Breast epithelium (tissue), 4 donors: ENCODE data around the gene KIF1A. TPM values are rescaled to one million over a fixed set of nuclear protein-coding genes. Genes with fewer than 3 reads are reported as not detected.
A peak's percentile ranks its signal among the peaks of the same experiment; 100 is the strongest.

ENCODE experiments used
- DNase-seq, 2 donors: peaks; one replicate each; pipeline ENCODE4 v3.0.0-alpha.2; 2019; ENCODE audit warnings: low spot score in 2 of 2
- H3K27ac ChIP-seq, 2 donors: fragments of 200-600 bp; sonication (generic) in 1 of 2; one replicate each; pipeline ENCODE4 v1.5.1; 2016 to 2019; ENCODE audit warnings: mild to moderate bottlenecking in 1 of 2
- H3K27me3 ChIP-seq, 2 donors: fragments of 200-600 bp; sonication (generic) in 1 of 2; one replicate each; pipeline versions ENCODE4 v1.5.1 to v1.6.0; 2017 to 2019; ENCODE audit warnings: control low read depth in 1 of 2, mild to moderate bottlenecking in 1 of 2
- H3K36me3 ChIP-seq: fragments of 200-600 bp; one replicate; pipeline ENCODE4 v1.5.1; 2019
- H3K4me1 ChIP-seq, 2 donors: fragments of 200-600 bp; sonication (generic); one replicate each; pipeline ENCODE4 v1.5.1; 2016 to 2019; ENCODE audit warnings: control low read depth in 1 of 2
- H3K4me3 ChIP-seq, 3 donors: fragments of 200-600 bp; sonication (generic); 1 replicate in 2 of 3; 2 replicates in 1 of 3; pipeline ENCODE4 v1.5.1; 2016 to 2019; ENCODE audit warnings: mild to moderate bottlenecking in 3 of 3, moderate library complexity in 2 of 3
- H3K9me3 ChIP-seq, 2 donors: fragments of 200-600 bp; sonication (generic) in 1 of 2; one replicate each; pipeline ENCODE4 v1.5.1; 2016 to 2019; ENCODE audit warnings: control low read depth in 1 of 2
- CTCF ChIP-seq, 3 donors: fragments of 450-650 bp; IDR thresholded peaks; one replicate each; pipeline ENCODE4 v1.5.1; 2016 to 2017; ENCODE audit warnings: antibody characterized with exemption in 3 of 3, mild to moderate bottlenecking in 3 of 3, moderate library complexity in 3 of 3
- POLR2A ChIP-seq: fragments of 450-650 bp; IDR thresholded peaks from one replicate; pipeline ENCODE4 v1.6.1; 2016; ENCODE audit warnings: antibody characterized with exemption, mild to moderate bottlenecking, moderate library complexity
- POLR2AphosphoS5 ChIP-seq, 3 donors: sonication (generic); formaldehyde crosslinking; IDR thresholded peaks; one replicate each; pipeline ENCODE4 v1.6.1; 2017; ENCODE audit warnings: antibody characterized with exemption in 3 of 3
- intact Hi-C: fragments of 100-400 bp; cut with DNase I; formaldehyde crosslinking; loops from one replicate; pipeline ENCODE4 v1.15.1; 2023; ENCODE audit warnings: low total_unique reads
- total RNA-seq, 3 donors: library from RNA; depleted of rRNA; stranded (reverse); fragments of >200 nt; gene quantifications; one replicate each; pipeline ENCODE4 v1.1.0, GENCODE V29; 2016

The KIF1A gene
- total RNA-seq, 3 donors from 2014 or later = under 0.01 to 0.29 TPM; not detected in 1

GRCh38 chr2:240840435-240841060 is 20.5 kb upstream of the KIF1A start:
- H3K36me3 ChIP-seq = no peaks in the 10 kb centered on the region
- H3K4me3 ChIP-seq = no peak overlapping the region
- H3K4me1 ChIP-seq = no peaks in the 10 kb centered on the region
- H3K27me3 ChIP-seq = peaks cover 0 to 8% of the 10 kb centered on the region in 2 donors
- H3K9me3 ChIP-seq = no peaks in the 10 kb centered on the region
- H3K27ac ChIP-seq = no peak overlapping the region
- no peak for DNase-seq
- intact Hi-C loops = no loop called here
- peak in 1 of 3 donors; percentile 52 for TF ChIP-seq CTCF (IDR thresholded peaks at IDR 0.05)
- no peak for TF ChIP-seq POLR2AphosphoS5 (IDR thresholded peaks at IDR 0.05)

- Histone ChIP-seq H3K4me1 (no peaks in the 10 kb centered on the region), H3K36me3 (no peaks in the 10 kb centered on the region), H3K4me3 (no peak overlapping the region), H3K9me3 (no peaks in the 10 kb centered on the region), H3K27ac (no peak overlapping the region), H3K27me3 (peaks cover 0 to 8% of the 10 kb centered on the region in 2 donors)
- intact Hi-C loops = no loop called here
- no peak for TF ChIP-seq POLR2A
- no peak for TF ChIP-seq POLR2AphosphoS5 (IDR thresholded peaks at IDR 0.05)
- TF ChIP-seq CTCF (IDR thresholded peaks at IDR 0.05) = no peak
- no peak for DNase-seq
Observed at GRCh38 chr2:240839152-240840143, 19.4 kb upstream of the KIF1A start.

- no peak for DNase-seq
- intact Hi-C loops = no loop called here
- TF ChIP-seq POLR2A (no peak), POLR2AphosphoS5 (IDR thresholded peaks at IDR 0.05) (no peak), CTCF (IDR thresholded peaks at IDR 0.05) (no peak)
- Histone ChIP-seq H3K9me3 (no peaks in the 10 kb centered on the region), H3K4me3 (no peak overlapping the region), H3K27me3 (peaks cover 0 to 8% of the 10 kb centered on the region in 2 donors), H3K36me3 (no peaks in the 10 kb centered on the region), H3K27ac (no peak overlapping the region), H3K4me1 (no peaks in the 10 kb centered on the region)
Observed at GRCh38 chr2:240837621-240838020, 17.6 kb upstream of the KIF1A start.

- H3K27me3 ChIP-seq = peaks cover 2 to 8% of the 10 kb centered on the region in 2 donors
- H3K4me3 ChIP-seq = no peak overlapping the region
- H3K4me1 ChIP-seq = peaks cover 0 to under 1% of the 10 kb centered on the region in 2 donors
- intact Hi-C loops = no loop called here
- DNase-seq = no peak
- no peak overlapping the region for H3K27ac ChIP-seq
- H3K36me3 ChIP-seq = no peaks in the 10 kb centered on the region
- TF ChIP-seq POLR2AphosphoS5 (IDR thresholded peaks at IDR 0.05) = no peak
- no peak for TF ChIP-seq POLR2A
- no peak for TF ChIP-seq CTCF (IDR thresholded peaks at IDR 0.05)
- H3K9me3 ChIP-seq = no peaks in the 10 kb centered on the region
Observed at GRCh38 chr2:240836781-240837467, 16.9 kb upstream of the KIF1A start.
